HCT116 (cell line): ENCODE results near the gene PLA2G15. TPM values are rescaled to one million over a fixed set of nuclear protein-coding genes. Genes with fewer than 3 reads are reported as not detected.

Experiments
- ATAC-seq: fragments of 200-7000 bp; cut with Tn5 transposase; 2 replicates; pipeline ENCODE4 v1.9.1; 2020; ENCODE audit warnings: mild to moderate bottlenecking, moderate library complexity
- BruUV-seq: library from RNA; stranded (reverse); fragments of 400-500 nt; replicated peaks from 2 replicates; lab custom pipeline; 2021; lab: Mats Ljungman, UMichigan
- CTCF ChIA-PET: fragments of 300-600 bp; sonication (Branson Sonifier 250); formaldehyde crosslinking; loops from one replicate; lab custom pipeline; 2021; ENCODE audit warnings: antibody characterized with exemption; lab: Charles Lee
- POLR2A ChIA-PET: fragments of 300-600, 350-600 bp; sonication (Branson Sonifier 250); formaldehyde crosslinking; loops from one replicate; lab custom pipeline; 2021; ENCODE audit warnings: antibody characterized with exemption; lab: Charles Lee
- RAD21 ChIA-PET, 2 experiments: fragments of 300-600 bp; sonication (Branson Sonifier 250); formaldehyde crosslinking; loops; one replicate each; lab custom pipeline; 2023; ENCODE audit warnings: low total read pairs in 2 of 2; ENCODE audit not compliant: uncharacterized antibody in 2 of 2, unreplicated experiment in 2 of 2, low non-redundant PET in 1 of 2; lab: Charles Lee
- DNase-seq: peaks from one replicate; pipeline ENCODE4 v3.0.0-alpha.2; 2010; ENCODE audit warnings: low read depth, low spot score
- H2AFZ ChIP-seq: fragments of 200-600 bp; shearing (Covaris generic), sonication (generic); 2 replicates; pipeline ENCODE4 v1.6.1; 2017; ENCODE audit warnings: low read depth, mixed run types, mixed read lengths, antibody characterized with exemption, low read length; ENCODE audit not compliant: poor library complexity, severe bottlenecking
- H3K27ac ChIP-seq: 2 replicates; pipeline ENCODE4 v1.5.1; 2012; ENCODE audit warnings: low read depth, low read length
- H3K27me3 ChIP-seq: fragments of 200-600 bp; sonication (generic); 2 replicates; pipeline ENCODE4 v1.6.1; 2016; ENCODE audit warnings: mixed run types, low read length, mixed read lengths; ENCODE audit not compliant: insufficient read depth
- H3K36me3 ChIP-seq, 2 experiments: fragments of 200-500 bp in 1 of 2; fragments of 200-600 bp in 1 of 2; sonication (Bioruptor generic) in 1 of 2; sonication (generic) in 1 of 2; 2 replicates each; pipeline versions ENCODE4 v1.5.1 to v1.6.1; 2014 to 2016; ENCODE audit warnings: low read length in 2 of 2, inconsistent platforms in 1 of 2, mixed read lengths in 1 of 2, mixed run types in 1 of 2; ENCODE audit not compliant: insufficient read depth in 2 of 2, control insufficient read depth in 1 of 2
- H3K4me1 ChIP-seq, 2 experiments: fragments of 200-600 bp in 1 of 2; sonication (generic) in 1 of 2; 2 replicates each; pipeline versions ENCODE4 v1.5.1 to v1.6.1; 2012 to 2017; ENCODE audit warnings: low read length in 2 of 2, inconsistent platforms in 1 of 2, mild to moderate bottlenecking in 1 of 2, mixed read lengths in 1 of 2, mixed run types in 1 of 2, moderate library complexity in 1 of 2; ENCODE audit not compliant: insufficient read depth in 2 of 2, control insufficient read depth in 1 of 2
- H3K4me2 ChIP-seq: fragments of 200-600 bp; sonication (generic); 2 replicates; pipeline ENCODE4 v1.6.1; 2017; ENCODE audit warnings: mixed run types, low read length, mixed read lengths
- H3K4me3 ChIP-seq, 2 experiments: fragments of 200-600 bp in 1 of 2; sonication (generic) in 1 of 2; replicated peaks in 1 of 2; 2 replicates each; pipeline ENCODE4 v1.5.1; 2011 to 2016; ENCODE audit warnings: low read length in 2 of 2, control low read depth in 1 of 2, low read depth in 1 of 2, mild to moderate bottlenecking in 1 of 2, mixed read lengths in 1 of 2, mixed run types in 1 of 2
- H3K79me2 ChIP-seq: fragments of 200-600 bp; sonication (generic); 2 replicates; pipeline ENCODE4 v1.6.1; 2017; ENCODE audit warnings: mild to moderate bottlenecking, mixed run types, low read length, moderate library complexity, mixed read lengths; ENCODE audit not compliant: insufficient read depth
- H3K9ac ChIP-seq: fragments of 200-600 bp; sonication (generic); 2 replicates; pipeline ENCODE4 v1.6.1; 2016; ENCODE audit warnings: low read length, mixed read lengths
- H3K9me2 ChIP-seq: fragments of 200-600 bp; sonication (generic), shearing (Covaris generic); 2 replicates; pipeline ENCODE4 v1.6.1; 2017; ENCODE audit warnings: mixed run types, mild to moderate bottlenecking, moderate library complexity; ENCODE audit not compliant: insufficient read depth
- H3K9me3 ChIP-seq, 2 experiments: fragments of 200-500 bp in 1 of 2; fragments of 200-600 bp in 1 of 2; sonication (Bioruptor generic) in 1 of 2; sonication (generic) in 1 of 2; 2 replicates each; pipeline ENCODE4 v1.6.1; 2014 to 2017; ENCODE audit warnings: low read length in 2 of 2, mixed read lengths in 2 of 2, inconsistent platforms in 1 of 2, low read depth in 1 of 2, mild to moderate bottlenecking in 1 of 2, mixed run types in 1 of 2, moderate library complexity in 1 of 2; ENCODE audit not compliant: control insufficient read depth in 1 of 2, insufficient read depth in 1 of 2
- H4K20me1 ChIP-seq: fragments of 200-600 bp; sonication (generic), shearing (Covaris generic); 2 replicates; pipeline ENCODE4 v1.6.1; 2017; ENCODE audit warnings: mixed run types, mild to moderate bottlenecking, moderate library complexity; ENCODE audit not compliant: insufficient read depth
- CBX3 ChIP-seq: IDR thresholded peaks from 2 replicates; pipeline ENCODE4 v1.6.1; 2012; ENCODE audit warnings: low read depth
- EZH2 ChIP-seq: fragments of 200-600 bp; sonication (generic); IDR thresholded peaks from 2 replicates; pipeline ENCODE4 v1.6.1; 2017; ENCODE audit warnings: antibody characterized with exemption, mixed run types
- JUND ChIP-seq: IDR thresholded peaks from 2 replicates; pipeline ENCODE4 v1.6.1; 2012
- MAX ChIP-seq: IDR thresholded peaks from 2 replicates; pipeline ENCODE4 v1.6.1; 2012
- POLR2A ChIP-seq: IDR thresholded peaks from 2 replicates; pipeline ENCODE4 v1.7.0; 2011; ENCODE audit warnings: borderline replicate concordance; ENCODE audit not compliant: insufficient read depth, insufficient read length; ENCODE audit errors: extremely low read depth
- RAD21 ChIP-seq: IDR thresholded peaks from 2 replicates; pipeline ENCODE4 v1.6.1; 2012; ENCODE audit warnings: low read depth, mild to moderate bottlenecking
- REST ChIP-seq: IDR thresholded peaks from 2 replicates; pipeline ENCODE4 v1.6.1; 2012; ENCODE audit warnings: low read depth
- ZBTB33 ChIP-seq: IDR thresholded peaks from 2 replicates; pipeline ENCODE4 v1.6.1; 2011; ENCODE audit warnings: mild to moderate bottlenecking, low read length, moderate library complexity; ENCODE audit not compliant: insufficient replicate concordance; ENCODE audit errors: extremely low read depth
- intact Hi-C: fragments of 100-400 bp; cut with micrococcal nuclease; formaldehyde crosslinking; loops from 2 replicates; pipeline ENCODE4 v1.10.0; 2022
- total RNA-seq: library from RNA; stranded (reverse); gene quantifications from one replicate; pipeline ENCODE4 v1.2.1, GENCODE V29; 2021; ENCODE audit not compliant: unreplicated experiment

The PLA2G15 gene
- total RNA-seq, 1 experiment from 2014 or later = 7.5 TPM

GRCh38 chr16:68298312-68298711, 53.1 kb downstream of the PLA2G15 start:
- no peak for TF ChIP-seq MAX
- TF ChIP-seq JUND = no peak
- no peak for TF ChIP-seq ZBTB33
- no peak for TF ChIP-seq CBX3
- TF ChIP-seq REST = no peak
- TF ChIP-seq EZH2 = no peak
- no peak for TF ChIP-seq RAD21
- TF ChIP-seq POLR2A = no peak
- Histone ChIP-seq H3K27me3 (no peaks in the 10 kb centered on the region), H3K9me2 (no peaks in the 10 kb centered on the region), H3K4me3 (no peak overlapping the region), H3K79me2 (peaks cover 7% of the 10 kb centered on the region; the same call in 1 of the 2 replicates), H3K9ac (no peak overlapping the region), H3K4me1 (no peaks in the 10 kb centered on the region), H3K27ac (0 out of 2 replicates have a peak overlapping the region, but pooled peaks have one; percentile 10), H3K36me3 (peaks cover 32 to 72% of the 10 kb centered on the region in 2 experiments), H3K4me2 (no peak overlapping the region), H4K20me1 (no peaks in the 10 kb centered on the region), H2AFZ (no peak overlapping the region), H3K9me3 (no peaks in the 10 kb centered on the region)
- ATAC-seq (no peak), DNase-seq (no peak)
- POLR2A ChIA-PET = no interaction called here
- CTCF ChIA-PET = no interaction called here
- no TSS peak for BruUV-seq
- intact Hi-C loops = no loop called here
- RAD21 ChIA-PET = no interaction called here
